Stimulated activated CD8-positive, alpha-beta memory T cell treated with anti-CD3 and anti-CD28 coated beads, Interleukin-4, amount 100 ng/mL, for 4 hours (primary cell): Measurements from ENCODE around the gene CCDC97.

ENCODE experiments used
- DNase-seq, 2 donors: peaks; one replicate each; pipeline ENCODE4 v3.0.0-alpha.2; 2020; ENCODE audit warnings: low read depth in 2 of 2, low spot score in 1 of 2

The CCDC97 gene

DNA sequence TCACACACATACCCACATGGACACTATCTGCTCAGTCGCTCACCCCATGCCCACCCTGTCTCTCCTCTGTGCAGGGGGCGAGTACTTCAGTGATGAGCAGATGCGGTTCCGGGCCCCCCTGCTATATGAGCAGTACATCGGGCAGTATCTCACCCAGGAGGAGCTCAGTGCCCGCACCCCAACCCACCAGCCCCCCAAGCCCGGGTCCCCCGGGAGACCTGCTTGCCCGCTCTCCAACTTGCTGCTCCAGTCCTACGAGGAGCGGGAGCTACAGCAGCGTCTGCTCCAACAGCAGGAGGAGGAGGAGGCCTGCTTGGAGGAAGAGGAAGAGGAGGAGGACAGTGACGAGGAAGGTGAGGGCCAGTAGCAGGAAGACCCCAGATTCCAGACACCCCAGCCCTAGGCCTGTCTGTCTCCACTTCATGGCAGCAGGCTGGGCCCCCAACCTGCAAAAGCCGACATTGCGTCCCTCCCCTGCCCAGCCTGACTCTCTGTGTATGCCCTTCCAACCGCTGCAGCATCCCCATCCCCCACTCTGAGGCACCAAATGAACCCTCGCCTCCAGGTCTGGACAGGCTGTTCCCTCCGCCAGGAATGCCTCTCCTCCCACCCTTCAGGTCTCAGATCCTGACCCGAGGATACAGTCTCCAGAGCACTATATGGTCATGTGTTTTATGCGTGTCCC is 9.7 kb downstream of the CCDC97 start:
- no peak for DNase-seq

DNA sequence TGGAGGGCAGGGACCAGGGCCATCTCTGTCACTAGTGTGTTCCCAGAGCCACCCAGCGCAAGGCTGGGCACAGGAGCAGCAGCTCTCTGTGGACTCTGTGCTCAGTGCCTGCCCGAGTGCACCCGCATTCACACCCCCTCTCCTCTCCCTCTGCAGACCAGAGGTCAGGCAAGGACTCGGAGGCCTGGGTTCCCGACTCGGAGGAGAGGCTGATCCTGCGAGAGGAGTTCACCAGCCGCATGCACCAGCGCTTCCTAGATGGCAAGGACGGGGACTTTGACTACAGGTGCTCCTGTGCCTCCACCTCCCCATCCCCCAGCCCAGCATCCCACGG is 10.2 kb downstream of the CCDC97 start:
- no peak for DNase-seq

DNA sequence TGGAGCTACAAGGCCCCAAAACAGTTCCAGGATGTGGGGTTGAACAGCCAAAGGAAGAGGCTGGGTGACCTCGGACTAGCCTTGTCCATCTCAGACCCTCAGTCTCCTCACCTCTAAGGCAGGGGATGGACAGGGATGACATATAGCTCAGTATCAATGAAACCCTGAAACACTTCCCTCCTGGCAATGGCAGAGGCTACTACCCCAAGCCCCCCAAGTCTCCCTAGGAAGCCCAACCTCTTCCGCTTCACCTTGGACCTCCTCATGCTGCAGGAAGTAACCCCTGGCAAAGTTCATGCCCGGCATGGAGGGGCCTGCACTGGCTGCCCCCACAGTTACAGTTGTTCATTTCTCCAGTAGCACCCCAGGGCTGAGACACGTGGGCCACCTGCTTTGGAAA is 10.6 kb downstream of the CCDC97 start:
- DNase-seq = no peak

DNA sequence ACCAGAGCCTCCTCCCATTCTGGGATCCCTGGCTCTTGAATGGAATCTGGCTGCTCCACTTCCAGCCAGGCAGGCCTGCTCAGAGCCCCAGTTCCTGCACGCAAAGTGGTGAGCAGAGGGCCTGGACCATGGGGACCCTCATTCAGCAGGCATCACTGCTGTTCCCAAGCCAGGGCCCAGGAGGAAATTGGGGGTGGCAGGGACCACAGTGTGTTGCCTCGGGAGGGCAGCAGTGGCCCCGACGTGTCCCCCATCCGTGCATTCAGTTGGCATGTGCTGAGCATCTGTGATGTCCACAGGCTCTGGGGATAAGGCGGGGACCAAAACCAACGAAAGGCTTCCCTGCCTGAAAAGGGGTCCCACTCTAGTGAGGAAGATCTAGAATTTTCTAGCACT is 11.2 kb downstream of the CCDC97 start:
- DNase-seq = no peak

DNA sequence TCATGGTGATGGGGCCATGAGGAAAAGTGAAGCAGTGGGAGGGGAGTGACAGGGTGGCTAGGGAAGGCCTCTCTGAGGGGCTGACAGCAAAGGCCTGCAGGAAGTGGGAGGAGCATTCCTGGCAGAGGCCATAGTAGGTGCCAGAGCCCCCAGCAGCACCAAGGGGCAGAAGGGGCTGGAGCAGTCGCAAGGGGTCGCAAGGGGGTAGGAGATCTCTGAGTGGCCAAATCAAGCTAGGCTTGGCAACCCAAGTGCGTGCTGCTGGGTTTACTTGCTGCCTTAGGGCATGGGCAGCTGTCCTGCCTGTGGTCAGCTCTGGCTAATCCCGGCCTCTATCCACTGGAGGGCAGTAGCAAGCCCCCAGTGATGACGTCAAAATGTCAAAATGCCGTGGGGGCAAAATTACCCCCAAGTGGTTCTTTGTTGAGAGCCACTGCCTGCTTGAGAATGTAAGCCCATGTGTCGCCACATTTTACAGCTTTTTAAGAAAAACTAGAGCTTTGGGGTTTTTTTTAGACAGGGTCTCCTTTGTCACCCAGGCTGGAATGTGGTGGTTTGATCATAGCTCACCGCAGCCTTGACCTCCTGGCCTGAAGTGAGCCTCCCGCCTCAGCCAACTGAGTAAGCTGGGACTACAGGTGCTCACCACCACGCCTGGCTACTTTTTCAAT is 11.8 kb downstream of the CCDC97 start:
- no peak for DNase-seq

DNA sequence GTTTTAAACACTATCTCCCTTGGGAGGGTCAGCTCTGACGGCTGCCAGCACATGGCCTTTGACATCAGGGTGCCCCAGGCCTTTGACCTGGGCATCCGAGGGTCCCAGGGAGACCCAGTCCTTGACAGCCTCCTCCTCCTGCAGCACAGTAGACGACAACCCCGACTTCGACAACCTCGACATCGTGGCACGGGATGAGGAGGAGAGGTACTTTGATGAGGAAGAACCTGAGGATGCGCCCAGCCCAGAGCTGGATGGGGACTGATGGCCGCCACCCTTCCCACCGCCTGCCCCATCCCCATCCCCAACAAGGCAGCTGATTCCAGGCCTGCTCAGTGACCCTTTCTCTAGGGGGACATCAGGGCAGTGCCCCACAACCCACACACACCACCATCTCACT is 12.5 kb downstream of the CCDC97 start:
- no peak for DNase-seq

DNA sequence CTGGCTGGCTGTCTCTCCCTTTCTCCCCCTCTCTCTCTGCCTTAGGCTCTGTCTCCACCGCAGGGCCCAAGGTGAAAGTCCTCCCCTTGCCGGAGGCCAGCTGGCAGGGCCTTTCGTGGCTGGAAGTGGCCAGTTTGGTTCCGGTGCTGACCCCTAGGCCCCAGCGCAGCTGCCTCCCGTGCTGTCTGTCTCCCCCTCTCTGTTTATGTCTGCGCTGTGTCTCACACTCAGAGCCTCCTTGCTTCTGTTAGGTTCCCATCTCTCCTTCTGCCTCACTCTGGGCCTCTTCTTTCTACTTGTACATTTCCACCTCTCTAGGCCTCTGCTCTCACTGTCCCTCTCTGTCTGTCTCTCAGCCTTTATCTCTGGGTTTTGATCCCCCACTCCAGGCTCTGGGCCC is 13.1 kb downstream of the CCDC97 start:
- DNase-seq = no peak

DNA sequence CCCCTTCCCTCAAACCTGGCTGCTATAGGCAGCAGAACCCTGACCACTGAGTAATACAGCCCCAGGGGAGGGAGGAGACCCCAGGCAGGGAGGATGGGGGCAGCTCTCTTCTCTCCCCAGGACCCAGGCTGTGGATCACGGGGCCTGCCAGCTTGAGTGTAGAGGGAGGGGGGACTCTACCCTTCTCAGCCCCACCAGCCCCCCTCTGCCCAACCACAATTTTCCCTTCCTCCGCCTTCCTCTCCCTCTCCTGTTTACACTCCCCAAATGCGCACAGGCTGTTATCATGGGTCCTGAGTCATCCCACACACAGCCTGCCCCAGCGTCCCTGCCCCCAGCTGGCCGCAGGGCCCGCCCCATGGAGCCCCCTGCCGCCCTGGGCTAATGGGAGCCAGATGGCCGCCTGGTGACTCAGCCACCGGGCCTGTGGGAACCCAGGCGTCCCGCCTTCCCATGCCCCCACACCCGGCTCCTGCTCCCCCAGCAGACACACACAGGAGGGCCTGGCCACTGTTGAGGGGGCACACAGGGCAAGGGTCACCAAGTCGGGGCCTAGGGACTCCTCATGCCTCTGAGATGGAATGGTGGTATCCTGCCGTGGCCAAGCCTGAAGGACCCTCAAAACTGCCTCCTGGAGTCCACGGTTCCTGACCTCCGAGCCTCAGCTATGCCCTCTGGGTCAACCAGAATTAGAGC is 13.6 kb downstream of the CCDC97 start:
- no peak for DNase-seq

DNA sequence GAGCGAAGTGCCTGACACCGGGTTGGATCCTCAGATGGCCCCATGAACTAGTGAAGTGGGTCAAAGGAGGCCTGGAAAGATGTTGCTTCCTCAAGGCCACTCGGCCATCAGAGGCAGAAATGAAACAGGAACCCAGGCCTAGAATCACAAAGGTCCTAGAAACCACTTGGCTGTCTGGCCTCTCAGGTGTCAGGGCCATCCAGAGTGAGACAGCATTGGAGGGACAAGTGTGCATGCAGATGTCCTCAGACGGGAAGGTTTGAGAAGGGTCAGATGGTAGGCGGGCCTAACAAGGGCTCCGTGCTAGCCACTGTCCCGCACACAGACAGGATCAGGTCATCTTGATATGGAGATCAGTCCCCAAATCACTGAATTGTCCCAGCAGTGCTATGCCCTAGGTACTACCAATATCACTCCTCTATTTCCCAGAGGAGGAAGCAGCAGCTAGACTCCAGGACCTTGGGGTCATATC is 14.3 kb downstream of the CCDC97 start:
- no peak for DNase-seq

DNA sequence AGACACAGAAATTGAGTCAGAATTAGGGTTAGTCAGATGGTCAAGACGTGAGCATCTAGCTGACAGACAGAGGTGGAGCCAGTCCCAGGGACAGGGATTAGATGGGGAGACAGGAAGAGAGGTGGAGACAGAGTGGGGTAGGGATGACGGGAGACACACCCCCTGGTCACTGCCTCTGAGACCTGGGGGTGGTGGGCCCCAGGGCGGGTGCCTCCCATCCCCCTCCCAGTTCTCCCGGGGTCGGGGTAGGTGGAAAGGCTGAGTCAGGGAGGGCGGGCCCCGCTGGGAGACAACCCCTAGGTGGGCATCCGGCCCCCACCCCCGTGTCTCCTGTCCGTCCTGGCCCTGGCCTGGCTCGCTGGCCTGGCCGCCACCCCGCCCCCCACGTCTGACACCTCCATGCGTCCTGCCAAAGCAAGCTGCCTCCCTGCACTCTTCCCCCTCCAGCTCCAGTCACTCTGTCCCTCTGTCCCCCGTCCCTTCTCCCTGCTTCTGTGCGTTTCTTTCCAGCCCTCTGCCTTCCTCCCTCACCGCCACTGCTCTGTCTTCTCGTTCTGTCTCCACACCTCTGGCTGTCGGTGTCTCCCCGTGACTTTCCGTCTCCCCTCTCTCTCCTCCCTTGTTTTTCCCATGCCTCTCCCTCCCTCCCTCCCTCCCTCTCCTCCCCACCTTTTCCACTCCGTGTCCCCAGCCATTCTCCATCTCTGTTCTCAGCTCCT is 15.1 kb downstream of the CCDC97 start:
- DNase-seq = no peak

DNA sequence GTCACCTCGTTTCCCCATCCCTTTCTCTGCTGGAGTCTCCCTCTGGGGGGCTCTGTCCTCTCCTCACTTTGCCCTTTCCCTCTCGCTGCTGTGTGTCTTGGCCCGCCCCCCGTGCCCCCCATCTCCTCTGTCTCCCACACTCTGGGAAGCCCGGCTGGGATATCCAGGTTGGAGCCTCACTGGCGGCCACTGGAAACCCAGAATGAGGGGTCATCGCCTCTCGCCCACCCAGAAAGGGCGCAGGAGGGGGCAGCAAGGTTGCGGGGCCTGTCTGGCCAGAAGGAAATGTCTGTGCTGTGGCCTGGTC is 15.6 kb downstream of the CCDC97 start:
- no peak for DNase-seq

DNA sequence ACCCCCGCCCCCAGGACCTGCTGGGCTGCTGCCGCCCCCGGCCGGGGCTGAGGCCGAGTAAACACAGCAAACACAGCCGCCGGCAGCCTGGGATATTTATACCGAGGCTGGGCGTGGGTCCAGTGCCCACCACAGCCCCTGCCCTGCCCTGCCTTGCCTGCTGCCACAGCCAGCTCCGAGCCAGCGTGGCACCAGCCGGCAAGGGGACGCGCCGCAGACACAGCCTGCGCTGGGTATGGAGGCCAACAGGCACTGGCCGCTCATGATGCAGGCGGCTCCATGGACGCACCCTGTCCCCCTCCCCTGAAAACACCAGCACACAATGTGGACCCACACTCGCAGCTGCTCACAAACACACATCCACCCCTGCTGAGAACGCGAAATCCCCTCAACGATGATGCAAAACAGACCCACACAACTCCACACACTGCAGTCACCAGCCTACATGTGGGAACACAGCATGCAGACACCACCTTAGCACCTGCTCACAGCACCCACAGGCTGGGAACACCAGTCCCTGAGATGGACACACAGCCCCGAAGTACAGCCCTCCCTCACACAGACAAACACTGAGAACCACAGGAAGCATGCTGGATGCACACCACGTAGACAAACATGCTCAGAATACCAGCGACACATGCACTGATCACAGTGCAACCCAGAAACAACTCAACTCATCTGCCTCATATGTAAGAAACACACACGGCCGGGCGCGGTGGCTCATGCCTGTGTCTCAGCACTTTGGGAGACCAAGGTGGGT is 16.2 kb downstream of the CCDC97 start:
- DNase-seq = no peak

DNA sequence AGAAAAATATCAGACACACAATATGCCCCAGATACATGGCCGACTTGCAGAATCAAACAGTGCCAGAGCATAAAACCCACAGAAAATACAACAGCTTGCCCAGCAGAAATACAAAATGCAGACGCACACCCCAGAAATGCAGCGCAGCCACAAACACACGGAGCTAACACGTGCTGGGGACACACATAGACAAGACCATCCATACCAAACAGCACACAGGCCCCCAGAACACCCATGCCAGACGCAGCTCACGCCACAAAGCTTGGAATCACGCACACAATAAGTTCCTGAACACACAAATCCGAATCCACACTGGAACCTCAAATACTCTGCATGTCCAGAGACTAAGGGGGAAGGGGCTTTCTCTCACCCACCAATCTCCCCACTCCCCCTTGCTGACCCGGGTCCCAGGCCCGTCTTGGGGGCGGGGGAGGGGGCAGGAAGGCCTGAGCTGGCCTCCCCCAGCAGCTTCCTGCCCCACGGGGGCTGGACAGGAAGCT is 17.2 kb downstream of the CCDC97 start:
- DNase-seq = no peak

DNA sequence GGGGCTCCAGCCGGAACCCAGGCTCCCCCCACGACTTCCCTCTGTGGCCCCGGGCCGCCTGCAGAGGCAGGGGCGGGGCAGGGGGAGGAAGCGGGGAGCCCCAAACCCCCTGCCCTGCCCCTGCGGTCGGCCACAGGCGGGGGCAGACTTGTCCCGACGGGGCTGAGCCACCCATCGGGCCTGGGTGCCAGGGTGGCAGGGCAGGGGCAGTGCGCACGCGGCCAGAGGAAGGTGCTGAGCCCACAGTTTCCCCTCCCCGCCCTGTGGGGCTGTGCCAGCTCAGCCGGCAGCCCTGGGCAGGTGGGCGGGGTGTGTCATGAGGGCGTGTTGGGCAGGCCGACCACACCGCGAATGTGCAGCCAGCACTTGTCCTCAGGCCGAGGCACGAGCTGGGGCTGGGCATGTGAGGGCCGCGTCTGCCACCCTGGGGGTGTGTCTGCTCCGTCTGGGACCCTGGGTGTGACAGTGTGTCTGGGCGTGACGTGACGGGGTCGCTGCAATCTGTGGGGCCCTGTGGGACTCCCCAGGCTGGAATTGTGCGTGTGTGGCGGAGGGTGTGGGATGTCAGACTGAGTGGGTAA is 17.7 kb downstream of the CCDC97 start:
- DNase-seq = peak; percentile 66 to 87

DNA sequence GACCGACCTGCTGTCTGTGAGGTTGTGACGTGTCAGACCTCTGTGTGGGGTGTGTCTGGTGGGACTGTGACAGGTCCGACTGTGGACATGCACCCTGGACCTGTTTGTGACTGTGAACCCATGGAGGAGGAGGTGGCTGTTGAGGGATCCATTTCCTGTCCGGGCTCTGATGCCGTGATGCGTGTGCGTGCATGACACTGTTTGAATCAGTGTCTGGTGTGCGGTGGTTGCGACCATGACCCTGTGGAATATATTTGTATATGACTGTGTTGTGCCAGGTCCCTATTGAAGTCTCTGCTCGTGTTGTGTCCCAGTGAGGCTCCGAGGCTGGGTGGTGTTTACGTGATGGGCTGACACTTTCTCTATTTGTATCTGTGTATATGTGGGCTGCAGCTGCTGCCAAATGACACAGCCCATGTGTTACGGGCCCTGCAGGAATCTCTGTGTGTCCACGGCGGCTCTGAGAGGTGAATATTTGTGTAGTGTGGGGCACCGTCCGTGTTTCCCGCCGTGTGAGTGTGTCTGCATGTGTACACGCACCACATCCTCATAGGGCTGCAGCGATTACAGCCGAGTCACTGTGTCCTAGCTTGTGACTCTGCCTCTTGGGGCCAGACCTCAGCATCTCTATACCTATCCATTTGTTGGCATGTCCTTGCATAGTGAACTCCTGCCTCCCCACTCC is 18.3 kb downstream of the CCDC97 start:
- DNase-seq = no peak

DNA sequence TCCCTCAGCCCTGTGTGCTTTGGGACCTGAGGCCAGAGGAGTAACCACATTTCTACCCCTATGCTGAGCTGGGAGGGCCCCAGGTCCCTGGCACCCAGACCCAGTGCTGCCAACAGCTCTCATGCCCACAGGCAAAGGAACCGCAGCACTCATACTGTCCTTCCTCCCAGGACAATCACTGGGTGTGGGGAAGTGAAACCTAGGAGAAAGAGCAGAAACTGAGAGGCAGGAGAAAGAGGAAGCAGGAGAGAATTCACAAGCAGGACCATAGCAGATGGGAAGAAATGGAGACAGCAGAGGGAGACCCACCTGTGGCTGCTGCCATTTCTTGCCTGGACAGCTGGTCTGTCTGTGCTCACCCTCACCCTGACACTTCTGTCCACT is 18.9 kb downstream of the CCDC97 start:
- no peak for DNase-seq

DNA sequence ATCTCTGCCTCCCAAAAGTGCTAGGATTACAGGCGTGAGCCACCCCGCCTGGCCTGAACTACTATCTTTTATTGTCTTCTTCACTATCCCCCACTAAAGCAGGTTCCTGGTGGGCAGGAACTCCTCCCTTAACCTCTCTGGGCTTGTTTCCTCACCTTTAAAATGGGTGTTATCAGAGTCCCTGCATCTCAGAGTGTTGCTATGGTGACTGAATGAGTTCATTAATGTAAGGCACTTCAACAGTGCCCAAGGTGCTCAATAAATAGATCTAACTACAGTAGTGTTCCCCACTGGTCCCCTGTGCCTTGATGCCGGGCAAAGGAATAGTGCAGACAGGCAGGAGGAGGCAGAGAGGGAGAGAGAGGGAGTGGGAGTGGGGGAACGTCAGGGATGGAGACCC is 20.5 kb downstream of the CCDC97 start:
- DNase-seq = no peak

DNA sequence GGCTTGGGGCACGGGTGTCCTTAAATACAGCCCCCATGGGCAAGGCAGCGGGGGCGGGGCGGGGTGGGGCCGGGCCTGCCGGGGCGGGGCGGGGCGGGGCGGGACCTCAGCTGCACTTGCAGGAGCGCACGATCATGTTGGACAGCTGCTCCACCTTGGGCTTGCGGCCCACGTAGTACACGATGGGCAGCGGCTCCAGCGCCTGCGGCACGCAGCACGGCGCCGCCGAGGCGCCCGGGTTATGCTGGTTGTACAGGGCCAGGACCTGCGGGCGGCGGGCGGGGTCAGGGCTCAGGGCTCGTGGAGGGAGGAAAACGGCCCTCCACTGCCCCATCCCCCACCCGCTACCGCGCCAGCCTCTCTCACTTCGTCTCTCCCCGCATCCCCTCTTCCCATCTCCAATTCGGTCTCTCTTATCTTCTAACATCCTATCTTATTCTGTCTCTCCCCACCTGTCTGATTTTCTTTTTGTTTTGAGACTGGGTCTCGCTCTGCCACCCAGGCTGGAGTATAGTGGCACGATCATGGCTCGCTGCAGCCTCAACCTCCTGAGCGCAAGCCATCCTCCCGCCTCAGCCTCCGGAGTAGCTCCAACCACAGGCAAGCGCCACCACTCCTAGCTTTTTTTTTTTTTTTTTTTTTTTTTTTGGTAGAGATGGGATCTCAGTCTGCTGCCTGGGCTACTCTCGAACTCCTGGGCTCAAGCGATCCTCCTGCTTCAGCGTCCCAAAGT is 21.1 kb downstream of the CCDC97 start:
- DNase-seq = no peak

DNA sequence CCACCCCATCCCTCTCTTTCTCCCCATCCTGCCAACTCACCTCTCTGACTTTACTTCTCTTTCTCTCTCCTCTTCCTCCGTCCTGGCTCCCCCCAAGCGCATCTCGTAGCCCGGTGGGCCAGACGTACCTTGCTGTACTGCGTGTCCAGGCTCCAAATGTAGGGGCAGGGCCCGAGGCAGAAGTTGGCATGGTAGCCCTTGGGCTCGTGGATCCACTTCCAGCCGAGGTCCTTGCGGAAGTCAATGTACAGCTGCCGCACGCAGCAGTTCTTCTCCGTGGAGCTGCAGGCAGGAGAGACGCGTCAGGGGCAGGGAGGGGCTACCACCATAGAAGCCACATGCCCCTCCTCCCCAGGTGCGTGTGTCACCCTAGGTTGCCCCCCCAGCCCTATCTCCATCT is 22.0 kb downstream of the CCDC97 start:
- DNase-seq = no peak

DNA sequence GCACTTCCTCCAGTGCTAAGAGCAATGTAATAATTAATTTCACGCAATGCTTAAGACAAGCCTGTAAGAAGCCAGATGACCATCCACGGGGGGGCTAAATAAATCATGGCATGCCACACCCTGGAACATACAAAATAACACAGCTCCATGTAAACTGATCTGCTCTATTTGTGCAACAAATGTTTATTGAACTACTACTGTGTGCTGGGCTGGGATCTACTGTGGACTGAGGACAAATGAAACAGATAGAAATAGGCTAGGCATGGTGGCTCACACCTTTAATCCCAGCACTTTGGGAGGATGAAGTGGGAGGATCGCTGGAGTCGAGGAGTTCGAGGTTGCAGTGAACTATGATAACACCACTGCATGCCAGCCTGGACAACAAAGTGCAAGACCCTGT is 22.5 kb downstream of the CCDC97 start:
- no peak for DNase-seq
